Activated CD8-positive, alpha-beta memory T cell treated with anti-CD3 and anti-CD28 coated beads, Interleukin-2, amount 10 ng/mL, durations not matched to agents 7 days and 5 days (primary cell): ENCODE data around the gene GRIK5. TPM values are rescaled to one million over a fixed set of nuclear protein-coding genes. Genes with fewer than 3 reads are reported as not detected.

Experiments
- ATAC-seq: fragments of 150-1000 bp; cut with Tn5 transposase; one replicate; pipeline ENCODE4 v1.10.0; 2021; ENCODE audit warnings: moderate library complexity
- CTCF ChIA-PET: fragments of 350-600 bp; sonication (Branson Sonifier 250); formaldehyde crosslinking; loops from one replicate; lab custom pipeline; 2021; ENCODE audit warnings: antibody characterized with exemption; lab: Charles Lee
- DNase-seq: peaks from one replicate; pipeline ENCODE4 v3.0.0-alpha.2; 2020
- H3K27ac Mint-ChIP-seq: one replicate; pipeline ENCODE4 v1.8.0; 2021; ENCODE audit warnings: mild to moderate bottlenecking, mixed read lengths
- H3K27me3 Mint-ChIP-seq: one replicate; pipeline ENCODE4 v1.8.0; 2021; ENCODE audit warnings: mixed read lengths
- H3K36me3 Mint-ChIP-seq: one replicate; pipeline ENCODE4 v1.8.0; 2021; ENCODE audit warnings: mild to moderate bottlenecking, mixed read lengths
- H3K4me1 Mint-ChIP-seq: one replicate; pipeline ENCODE4 v1.8.0; 2021; ENCODE audit warnings: mixed read lengths
- H3K4me3 Mint-ChIP-seq: one replicate; pipeline ENCODE4 v1.8.0; 2021; ENCODE audit warnings: mild to moderate bottlenecking, moderate library complexity, mixed read lengths
- H3K9me3 Mint-ChIP-seq: one replicate; pipeline ENCODE4 v1.8.0; 2022; ENCODE audit warnings: low read depth, mixed read lengths
- total RNA-seq, 2 experiments: library from RNA; stranded (reverse); gene quantifications; one replicate each; pipeline ENCODE4 v1.2.3, GENCODE V29; 2021

Gene GRIK5, protein sequence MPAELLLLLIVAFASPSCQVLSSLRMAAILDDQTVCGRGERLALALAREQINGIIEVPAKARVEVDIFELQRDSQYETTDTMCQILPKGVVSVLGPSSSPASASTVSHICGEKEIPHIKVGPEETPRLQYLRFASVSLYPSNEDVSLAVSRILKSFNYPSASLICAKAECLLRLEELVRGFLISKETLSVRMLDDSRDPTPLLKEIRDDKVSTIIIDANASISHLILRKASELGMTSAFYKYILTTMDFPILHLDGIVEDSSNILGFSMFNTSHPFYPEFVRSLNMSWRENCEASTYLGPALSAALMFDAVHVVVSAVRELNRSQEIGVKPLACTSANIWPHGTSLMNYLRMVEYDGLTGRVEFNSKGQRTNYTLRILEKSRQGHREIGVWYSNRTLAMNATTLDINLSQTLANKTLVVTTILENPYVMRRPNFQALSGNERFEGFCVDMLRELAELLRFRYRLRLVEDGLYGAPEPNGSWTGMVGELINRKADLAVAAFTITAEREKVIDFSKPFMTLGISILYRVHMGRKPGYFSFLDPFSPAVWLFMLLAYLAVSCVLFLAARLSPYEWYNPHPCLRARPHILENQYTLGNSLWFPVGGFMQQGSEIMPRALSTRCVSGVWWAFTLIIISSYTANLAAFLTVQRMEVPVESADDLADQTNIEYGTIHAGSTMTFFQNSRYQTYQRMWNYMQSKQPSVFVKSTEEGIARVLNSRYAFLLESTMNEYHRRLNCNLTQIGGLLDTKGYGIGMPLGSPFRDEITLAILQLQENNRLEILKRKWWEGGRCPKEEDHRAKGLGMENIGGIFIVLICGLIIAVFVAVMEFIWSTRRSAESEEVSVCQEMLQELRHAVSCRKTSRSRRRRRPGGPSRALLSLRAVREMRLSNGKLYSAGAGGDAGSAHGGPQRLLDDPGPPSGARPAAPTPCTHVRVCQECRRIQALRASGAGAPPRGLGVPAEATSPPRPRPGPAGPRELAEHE
- under 1 TPM; 0.44 to 0.56 TPM for total RNA-seq

DNA sequence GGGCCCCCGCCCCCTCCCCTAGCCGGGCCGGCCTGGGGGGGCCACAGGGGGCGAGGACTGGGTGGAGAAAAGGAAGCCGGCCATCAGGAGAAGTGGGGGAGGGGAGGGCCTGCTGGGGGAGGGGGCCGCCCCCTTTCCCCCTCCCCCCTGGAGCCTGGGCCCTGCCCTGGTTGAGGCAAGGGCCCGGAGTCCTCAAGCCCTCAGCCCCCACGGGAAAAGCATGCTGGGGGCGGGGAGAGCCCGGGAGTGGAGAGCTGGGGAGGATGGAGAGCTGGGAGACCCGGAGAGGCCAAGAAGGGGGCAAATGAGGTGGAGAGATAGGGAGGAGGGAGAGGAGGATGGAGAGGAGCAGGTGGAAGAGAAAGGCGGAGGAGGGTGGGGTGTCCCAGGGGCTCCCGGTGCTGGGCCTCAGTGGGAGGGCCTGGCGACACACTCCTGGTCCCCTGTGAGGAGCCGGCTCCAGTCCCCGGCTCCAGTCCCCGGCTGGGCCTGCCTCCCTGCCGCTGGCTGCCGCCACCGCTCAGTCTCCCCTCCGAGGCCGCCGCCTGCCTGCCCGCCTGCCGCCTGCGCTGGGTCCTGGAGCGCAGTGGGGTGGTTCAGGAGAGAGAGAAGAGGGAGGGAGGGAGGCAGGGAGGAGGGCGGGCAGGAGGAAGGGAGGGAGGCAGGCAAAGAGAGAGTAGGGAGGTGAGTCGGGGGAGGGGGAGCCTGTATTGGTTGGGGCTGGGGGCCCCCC lies at the start of gene GRIK5:
GRIK5 (minus strand) TSS at position 588 of the 733 bp plus-strand sequence. CDS start 4,436 bp downstream, outside the sequence.
- no peak within 1 kb of the TSS for H3K27ac Mint-ChIP-seq
- no peaks in the 10 kb centered on the region for H3K9me3 Mint-ChIP-seq
- peaks cover 5% of the 10 kb centered on the region for H3K27me3 Mint-ChIP-seq
- no peaks in the 10 kb centered on the region for H3K36me3 Mint-ChIP-seq
- H3K4me3 Mint-ChIP-seq: no peak within 1 kb of the TSS
- CTCF ChIA-PET: no interaction called here
- H3K4me1 Mint-ChIP-seq: peaks cover 6% of the 10 kb centered on the region
- no peak for DNase-seq
- ATAC-seq: no peak

DNA sequence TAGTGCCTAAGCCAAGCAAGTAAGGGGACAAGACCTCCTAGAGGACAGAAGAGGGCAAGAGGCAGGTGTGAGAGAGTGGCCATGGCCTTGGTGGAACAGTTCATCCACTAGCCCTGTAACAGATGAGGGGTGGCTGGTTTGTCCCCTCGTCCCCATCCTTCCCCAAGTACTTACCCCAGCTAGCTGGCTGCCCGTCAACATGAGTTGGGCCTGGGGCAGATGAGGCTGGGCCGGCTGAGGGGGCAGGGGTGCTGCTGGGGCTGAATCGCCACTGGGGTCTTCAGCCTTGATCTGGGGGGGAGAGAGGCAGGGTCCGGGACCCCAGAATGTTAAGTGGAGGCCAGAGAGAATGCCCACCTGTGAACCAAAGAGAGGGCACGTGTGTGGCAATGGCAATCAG lies 47.1 kb upstream of the GRIK5 start:
- CTCF ChIA-PET: no interaction called here
- Mint-ChIP-seq H3K4me3 (no peak overlapping the region), H3K27ac (no peak overlapping the region), H3K27me3 (no peaks in the 10 kb centered on the region), H3K36me3 (peaks cover 3% of the 10 kb centered on the region), H3K4me1 (peaks cover 30% of the 10 kb centered on the region), H3K9me3 (no peaks in the 10 kb centered on the region)
- ATAC-seq (no peak), DNase-seq (no peak)

DNA sequence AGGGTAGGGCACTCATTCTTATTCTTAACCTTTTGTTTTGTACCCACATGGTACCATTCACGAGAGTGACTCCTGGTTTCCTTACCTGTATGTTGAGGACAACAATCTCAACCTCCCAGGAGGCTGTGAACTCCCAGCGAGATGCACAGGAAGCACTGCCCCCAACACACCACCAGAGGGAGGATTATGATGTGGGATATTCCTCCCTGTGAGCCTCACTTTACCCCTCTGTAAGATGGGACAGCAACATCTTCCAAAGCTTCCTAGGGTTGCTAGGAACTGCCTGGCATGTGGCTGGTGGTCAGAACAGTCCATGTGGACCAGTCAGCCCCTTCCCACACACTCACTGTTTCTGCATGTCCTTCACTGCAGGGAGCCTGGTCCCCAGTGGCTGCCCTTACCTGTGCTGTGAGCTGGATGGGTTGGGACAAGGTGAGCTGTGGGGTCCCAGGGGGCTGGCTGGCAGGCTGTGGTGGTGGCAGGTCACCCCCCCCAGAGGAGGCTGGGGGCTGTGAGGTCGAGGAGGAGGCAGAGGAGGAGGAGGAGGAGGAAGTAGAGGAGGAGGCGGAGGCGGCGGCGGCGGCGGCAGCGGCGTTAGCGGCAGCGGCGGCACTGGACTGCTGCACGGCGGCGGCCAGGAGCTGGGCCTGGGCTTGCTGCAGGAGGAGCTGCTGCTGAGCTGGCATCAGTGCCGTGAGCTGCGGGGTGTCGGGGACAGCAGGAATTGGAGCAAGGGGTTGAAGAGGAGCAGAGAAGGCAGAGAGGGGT lies 46.5 kb upstream of the GRIK5 start:
- H3K27ac Mint-ChIP-seq: no peak overlapping the region
- no peaks in the 10 kb centered on the region for H3K27me3 Mint-ChIP-seq
- no peak for DNase-seq
- no peak overlapping the region for H3K4me3 Mint-ChIP-seq
- no peaks in the 10 kb centered on the region for H3K9me3 Mint-ChIP-seq
- CTCF ChIA-PET: interaction anchor here (1.0 to 2.6 kb wide), 5 partner anchors 9 to 67 kb away, joined by 3 to 9 read pairs (median 3); partner anchors contain the start of gene POU2F2
- H3K36me3 Mint-ChIP-seq: peaks cover 3% of the 10 kb centered on the region
- no peak for ATAC-seq
- peaks cover 30% of the 10 kb centered on the region for H3K4me1 Mint-ChIP-seq

DNA sequence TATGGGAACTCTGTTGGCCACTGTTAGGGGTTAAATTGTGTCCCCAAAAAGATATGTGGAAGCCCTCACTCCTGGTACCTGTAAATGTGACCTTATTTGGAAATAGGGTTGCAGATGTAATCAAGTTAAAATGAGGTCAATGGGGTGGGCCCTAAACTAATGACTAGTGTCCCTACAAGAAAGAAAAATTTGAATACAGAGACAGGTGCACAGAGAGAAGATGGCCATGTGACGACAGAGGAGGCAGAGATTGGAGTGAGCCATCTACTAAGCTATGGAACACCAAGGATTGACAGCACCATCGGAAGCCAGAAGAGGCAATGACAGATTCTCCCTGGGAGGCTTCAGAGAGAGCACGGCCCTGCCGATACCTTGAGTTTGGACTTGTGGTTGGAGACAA lies 45.7 kb upstream of the GRIK5 start:
- Mint-ChIP-seq H3K36me3 (peaks cover 3% of the 10 kb centered on the region), H3K27ac (no peak overlapping the region), H3K9me3 (no peaks in the 10 kb centered on the region), H3K4me3 (no peak overlapping the region), H3K4me1 (peaks cover 23% of the 10 kb centered on the region), H3K27me3 (no peaks in the 10 kb centered on the region)
- no peak for DNase-seq
- CTCF ChIA-PET: interaction anchor here (0.9 to 2.8 kb wide), 11 partner anchors 10 to 413 kb away, joined by 3 to 9 read pairs (median 3); partner anchors contain the start of gene POU2F2
- ATAC-seq: no peak

DNA sequence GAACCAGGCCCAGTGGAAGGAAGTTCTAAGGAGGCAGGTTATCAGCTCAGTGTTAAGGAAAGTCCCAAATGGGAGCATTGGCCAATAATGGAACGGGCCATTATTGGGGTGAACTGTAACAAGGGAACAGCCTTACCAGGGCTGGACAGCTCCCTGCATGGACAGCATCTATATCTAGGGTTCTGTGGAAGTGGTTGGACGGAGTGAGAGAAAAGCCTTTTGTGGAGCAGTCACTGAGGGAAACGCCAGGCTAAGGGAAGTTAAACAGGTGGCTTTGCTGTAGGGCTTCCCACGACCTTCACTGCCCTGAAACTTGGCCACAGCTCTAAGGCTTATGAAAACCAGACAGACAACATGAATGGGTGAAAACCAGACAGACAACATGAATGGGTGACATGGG lies 45.2 kb upstream of the GRIK5 start:
- H3K36me3 Mint-ChIP-seq: peaks cover 3% of the 10 kb centered on the region
- no peaks in the 10 kb centered on the region for H3K27me3 Mint-ChIP-seq
- H3K4me3 Mint-ChIP-seq: no peak overlapping the region
- no peak overlapping the region for H3K27ac Mint-ChIP-seq
- H3K4me1 Mint-ChIP-seq: peaks cover 22% of the 10 kb centered on the region
- ATAC-seq (no peak), DNase-seq (no peak)
- no peaks in the 10 kb centered on the region for H3K9me3 Mint-ChIP-seq
- CTCF ChIA-PET: interaction anchor here (0.9 to 2.8 kb wide), 10 partner anchors 9 to 414 kb away, joined by 3 to 9 read pairs (median 4); partner anchors contain the start of gene POU2F2

DNA sequence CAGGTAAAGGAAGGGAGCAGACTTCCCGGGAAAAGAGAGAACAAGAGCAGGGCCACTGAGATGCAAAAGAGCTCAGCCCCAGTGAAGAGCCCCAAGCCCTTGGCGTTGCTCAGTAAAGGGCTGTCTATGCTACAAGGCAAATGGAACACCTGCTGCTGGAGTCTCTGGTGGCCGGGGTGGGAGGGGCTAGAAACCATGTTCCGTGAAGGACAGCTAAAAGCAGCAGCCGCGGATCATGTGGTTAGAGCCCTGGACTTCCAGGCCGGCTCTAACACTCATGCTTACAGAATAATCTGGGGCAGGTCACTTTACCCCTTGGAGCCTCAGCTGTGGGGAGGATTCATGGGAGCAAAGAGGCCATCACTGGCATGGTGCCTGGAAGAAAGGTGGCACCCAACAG lies 44.4 kb upstream of the GRIK5 start:
- Mint-ChIP-seq H3K9me3 (no peaks in the 10 kb centered on the region), H3K36me3 (peaks cover 3% of the 10 kb centered on the region), H3K27me3 (no peaks in the 10 kb centered on the region), H3K27ac (no peak overlapping the region), H3K4me3 (no peak overlapping the region), H3K4me1 (peaks cover 22% of the 10 kb centered on the region)
- CTCF ChIA-PET: interaction anchor here (1.0 to 2.8 kb wide), 11 partner anchors 10 to 319 kb away, joined by 3 to 13 read pairs (median 4); partner anchors contain the start of gene POU2F2
- ATAC-seq (no peak), DNase-seq (no peak)

DNA sequence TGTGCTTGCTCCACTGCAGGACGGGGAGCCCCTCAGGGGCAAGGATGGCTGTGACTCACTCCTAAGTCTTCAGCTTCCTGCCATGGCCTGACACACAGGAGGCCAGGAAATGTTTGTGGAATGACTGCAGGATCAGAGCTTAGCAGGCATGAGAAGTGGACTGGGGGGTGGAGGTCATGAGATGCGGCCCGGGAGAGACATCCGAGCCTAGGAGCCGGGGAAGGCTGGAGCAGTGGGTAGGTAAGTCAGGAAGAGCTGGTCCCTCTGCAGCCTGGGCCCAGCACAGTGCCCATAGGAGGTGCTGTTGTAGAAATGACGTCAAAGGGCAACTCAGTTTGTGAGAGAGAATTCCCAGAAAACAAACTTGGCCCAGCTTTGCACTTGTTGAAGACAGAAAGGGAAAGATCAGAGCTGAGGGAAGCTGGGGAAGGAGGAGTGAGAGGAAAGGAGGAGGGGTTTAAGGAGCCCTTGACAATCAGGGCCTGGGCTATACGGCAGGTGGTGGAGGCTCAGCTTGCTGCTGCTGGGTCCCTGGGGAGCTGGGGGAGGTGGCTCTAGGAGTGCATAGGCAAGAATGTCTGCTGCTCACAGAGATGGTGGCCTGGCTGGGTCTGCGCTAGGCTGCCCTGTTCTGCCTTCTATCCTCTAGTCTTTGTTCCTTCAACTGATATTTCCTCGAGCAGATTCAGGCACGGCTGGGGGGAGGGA lies 43.8 kb upstream of the GRIK5 start:
- no peak overlapping the region for H3K27ac Mint-ChIP-seq
- DNase-seq: no peak
- CTCF ChIA-PET: interaction anchor here (0.6 to 2.8 kb wide), 12 partner anchors 8 to 319 kb away, joined by 3 to 13 read pairs (median 4); partner anchors contain the start of gene POU2F2
- no peaks in the 10 kb centered on the region for H3K27me3 Mint-ChIP-seq
- H3K4me1 Mint-ChIP-seq: peaks cover 22% of the 10 kb centered on the region
- peaks cover 3% of the 10 kb centered on the region for H3K36me3 Mint-ChIP-seq
- no peaks in the 10 kb centered on the region for H3K9me3 Mint-ChIP-seq
- no peak overlapping the region for H3K4me3 Mint-ChIP-seq
- ATAC-seq: no peak

DNA sequence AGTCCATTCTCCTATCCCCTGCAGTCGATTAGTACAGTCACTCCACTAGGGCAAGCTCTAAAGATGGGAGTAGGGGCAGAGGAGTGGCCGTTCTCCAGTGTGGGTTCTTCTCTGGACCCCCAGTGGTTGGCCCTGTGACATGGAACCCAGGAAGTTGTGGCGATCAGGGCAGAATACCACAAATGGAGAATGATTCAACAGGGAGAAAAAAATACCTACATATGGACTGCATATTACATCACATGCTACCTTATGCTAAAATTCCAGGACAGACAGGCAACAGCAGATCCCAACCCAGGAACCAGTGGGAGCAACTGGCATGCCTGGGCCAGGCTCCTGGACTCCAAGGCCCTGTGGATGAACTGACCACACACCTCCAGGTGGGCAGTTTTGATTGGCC lies 41.8 kb upstream of the GRIK5 start:
- Mint-ChIP-seq H3K4me3 (no peak overlapping the region), H3K36me3 (peaks cover 3% of the 10 kb centered on the region), H3K27me3 (no peaks in the 10 kb centered on the region), H3K4me1 (peaks cover 26% of the 10 kb centered on the region), H3K27ac (peak overlapping the region; percentile 41), H3K9me3 (no peaks in the 10 kb centered on the region)
- CTCF ChIA-PET: interaction anchor here (1.0 to 5.7 kb wide), 7 partner anchors 10 to 312 kb away, joined by 3 to 93 read pairs (median 13); partner anchors contain the start of gene POU2F2
- ATAC-seq (no peak), DNase-seq (no peak)

DNA sequence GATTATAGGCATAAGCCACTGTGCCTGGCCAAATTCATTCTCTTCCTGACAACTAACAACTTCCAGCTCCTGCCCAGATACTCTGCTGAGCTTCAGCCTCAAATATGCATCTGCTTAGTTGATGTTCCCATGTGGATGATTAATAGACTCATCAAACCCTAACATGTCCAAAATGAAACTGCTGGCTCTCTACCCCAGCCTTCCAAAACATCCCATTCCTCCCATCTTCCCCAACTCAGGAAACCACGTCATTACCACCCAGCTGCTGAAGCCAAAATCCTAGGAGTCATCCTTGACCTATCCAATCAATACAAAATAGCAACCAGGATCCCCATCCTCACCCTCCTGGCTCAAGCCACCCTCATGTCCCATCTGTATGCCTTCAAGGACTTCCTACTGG lies 41.4 kb upstream of the GRIK5 start:
- peak overlapping the region; percentile 41 for H3K27ac Mint-ChIP-seq
- H3K9me3 Mint-ChIP-seq: no peaks in the 10 kb centered on the region
- no peaks in the 10 kb centered on the region for H3K27me3 Mint-ChIP-seq
- peaks cover 26% of the 10 kb centered on the region for H3K4me1 Mint-ChIP-seq
- peaks cover 3% of the 10 kb centered on the region for H3K36me3 Mint-ChIP-seq
- DNase-seq (no peak), ATAC-seq (no peak)
- CTCF ChIA-PET: interaction anchor here (0.9 to 5.7 kb wide), 10 partner anchors 11 to 327 kb away, joined by 3 to 93 read pairs (median 4); partner anchors contain the start of genes DEDD2, GSK3A and POU2F2
- H3K4me3 Mint-ChIP-seq: no peak overlapping the region

DNA sequence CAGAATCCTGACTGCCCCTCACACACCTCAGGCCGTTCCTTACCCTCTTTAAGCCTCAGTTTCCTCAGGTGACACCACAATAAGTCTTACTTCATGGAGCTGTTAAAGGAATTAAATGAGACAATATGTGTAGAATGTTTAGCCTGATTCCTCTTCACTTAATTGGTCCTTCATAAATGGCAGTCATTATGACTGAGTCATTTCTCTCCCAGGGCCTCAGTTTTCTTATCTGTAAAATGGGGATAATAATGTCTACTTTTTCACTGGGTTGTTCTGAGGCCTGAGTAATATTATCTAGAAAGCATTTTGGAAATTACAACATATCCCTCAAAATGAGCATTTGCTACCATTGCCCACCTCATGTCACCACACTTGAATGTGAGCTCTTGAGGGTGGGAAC lies 40.7 kb upstream of the GRIK5 start:
- Mint-ChIP-seq H3K4me3 (no peak overlapping the region), H3K4me1 (peaks cover 27% of the 10 kb centered on the region), H3K27me3 (no peaks in the 10 kb centered on the region), H3K27ac (no peak overlapping the region), H3K9me3 (no peaks in the 10 kb centered on the region), H3K36me3 (no peaks in the 10 kb centered on the region)
- DNase-seq (no peak), ATAC-seq (no peak)
- CTCF ChIA-PET: interaction anchor here (0.9 to 5.7 kb wide), 11 partner anchors 11 to 328 kb away, joined by 3 to 93 read pairs (median 4); partner anchors contain the start of genes DEDD2, GSK3A and POU2F2

DNA sequence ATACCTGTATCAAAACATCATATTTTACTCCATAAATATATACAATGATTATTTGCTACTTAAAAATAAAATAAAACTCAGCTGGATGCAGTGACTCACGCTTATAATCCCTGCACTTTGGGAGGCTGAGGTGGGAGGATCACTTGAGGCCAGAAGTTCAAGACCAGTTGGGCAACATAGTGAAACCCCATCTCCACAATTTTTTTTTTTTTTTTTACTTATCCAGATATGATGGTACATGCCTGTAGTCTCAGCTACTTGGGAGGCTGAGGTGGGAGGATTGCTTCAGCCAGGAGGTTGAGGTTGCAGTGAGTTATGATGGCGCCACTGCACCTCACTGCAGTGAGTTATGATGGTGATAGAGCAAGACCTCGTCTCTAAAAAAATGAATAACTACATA lies 39.9 kb upstream of the GRIK5 start:
- Mint-ChIP-seq H3K4me1 (peaks cover 33% of the 10 kb centered on the region), H3K9me3 (no peaks in the 10 kb centered on the region)
- ATAC-seq: no peak

More for the DNA sequence above, 39.9 kb upstream of the GRIK5 start:
- Mint-ChIP-seq H3K36me3 (no peaks in the 10 kb centered on the region), H3K4me3 (no peak overlapping the region), H3K27ac (no peak overlapping the region), H3K27me3 (no peaks in the 10 kb centered on the region)
- CTCF ChIA-PET: interaction anchor here (0.7 to 5.7 kb wide), 17 partner anchors 10 to 331 kb away, joined by 3 to 93 read pairs (median 9); partner anchors contain the start of genes POU2F2 and TMEM145
- no peak for DNase-seq
